Esophagus squamous epithelium (tissue), 5 donors: Measurements from ENCODE around the gene GRAMD2A. TPM values are rescaled to one million over a fixed set of nuclear protein-coding genes. Genes with fewer than 3 reads are reported as not detected.

Experiments used
- DNase-seq: peaks from one replicate; lab custom pipeline; 2025; lab: John Stamatoyannopoulos, UW
- H3K27ac ChIP-seq, 4 donors: fragments of 200-600 bp; sonication (generic); one replicate each; pipeline ENCODE4 v1.5.1; 2016 to 2019; ENCODE audit warnings: mild to moderate bottlenecking in 1 of 4
- H3K27me3 ChIP-seq, 4 donors: fragments of 200-600 bp; sonication (generic); 1 replicate in 3 of 4; 2 replicates in 1 of 4; pipeline versions ENCODE4 v1.5.1 to v1.6.0; 2017 to 2021; ENCODE audit warnings: antibody characterized with exemption in 1 of 4
- H3K36me3 ChIP-seq, 3 donors: fragments of 200-600 bp; sonication (generic); one replicate each; pipeline ENCODE4 v1.5.1; 2016 to 2019
- H3K4me1 ChIP-seq, 3 donors: fragments of 200-600 bp; sonication (generic); one replicate each; pipeline ENCODE4 v1.5.1; 2017 to 2019
- H3K4me3 ChIP-seq, 4 donors: fragments of 200-600 bp; sonication (generic); 1 replicate in 3 of 4; 2 replicates in 1 of 4; pipeline ENCODE4 v1.5.1; 2016 to 2019; ENCODE audit warnings: mild to moderate bottlenecking in 2 of 4, moderate library complexity in 1 of 4
- H3K9me3 ChIP-seq, 3 donors: fragments of 200-600 bp; sonication (generic); one replicate each; pipeline ENCODE4 v1.5.1; 2016 to 2019
- POLR2A ChIP-seq, 4 donors: fragments of 450-650 bp; IDR thresholded peaks; one replicate each; pipeline ENCODE4 v1.6.1; 2017; ENCODE audit warnings: antibody characterized with exemption in 4 of 4, mild to moderate bottlenecking in 4 of 4, moderate library complexity in 3 of 4
- WGBS, 2 donors: methylation state at CpG; one replicate each; pipeline ENCODE4 v1.1.5; 2018; 5-methylcytosine and 5-hydroxymethylcytosine counted together
- intact Hi-C: fragments of 100-400 bp; cut with DNase I; formaldehyde crosslinking; loops from one replicate; pipeline ENCODE4 v1.15.0; 2022
- total RNA-seq, 4 donors: library from RNA; depleted of rRNA; stranded (reverse); fragments of >200 nt; gene quantifications; one replicate each; pipeline ENCODE4 v1.1.0, GENCODE V29; 2016
- TF ChIP-seq, protein P1 (sequence below), 6 experiments: fragments of 450-650 bp in 4 of 6; fragments of 200-600 bp in 2 of 6; sonication (generic) in 2 of 6; IDR thresholded peaks; one replicate each; pipeline ENCODE4 v1.5.1; 2016 to 2019; ENCODE audit warnings: antibody characterized with exemption in 6 of 6, mild to moderate bottlenecking in 4 of 6, moderate library complexity in 4 of 6
- donor health status: DM: yes; HTN: yes; CAD: no.

The GRAMD2A gene
- total RNA-seq, 4 donors from 2014 or later: 1.2 to 8.0 (median 3.7) TPM

DNA sequence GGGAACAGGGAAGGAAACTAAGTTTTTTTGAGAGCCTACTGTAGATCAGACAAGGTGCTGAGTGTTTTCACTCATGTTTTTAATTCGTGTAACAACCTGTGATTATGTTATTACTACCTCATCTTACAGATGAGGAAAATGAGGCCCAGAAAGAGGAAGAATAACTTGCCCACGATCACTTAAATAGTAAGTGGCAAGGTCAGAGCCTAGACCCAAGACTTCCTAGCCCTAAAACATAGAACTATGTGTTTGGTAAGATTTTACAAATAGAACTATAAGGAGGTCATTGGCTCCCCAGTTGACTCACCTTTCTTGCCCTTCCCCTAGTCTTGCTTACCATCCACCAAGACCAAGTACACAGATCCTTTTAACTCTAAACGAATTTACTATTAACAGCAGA is 65.7 kb downstream of the GRAMD2A start:
- TF ChIP-seq POLR2A (IDR thresholded peaks at IDR 0.05): no peak
- TF ChIP-seq, protein P1, sequence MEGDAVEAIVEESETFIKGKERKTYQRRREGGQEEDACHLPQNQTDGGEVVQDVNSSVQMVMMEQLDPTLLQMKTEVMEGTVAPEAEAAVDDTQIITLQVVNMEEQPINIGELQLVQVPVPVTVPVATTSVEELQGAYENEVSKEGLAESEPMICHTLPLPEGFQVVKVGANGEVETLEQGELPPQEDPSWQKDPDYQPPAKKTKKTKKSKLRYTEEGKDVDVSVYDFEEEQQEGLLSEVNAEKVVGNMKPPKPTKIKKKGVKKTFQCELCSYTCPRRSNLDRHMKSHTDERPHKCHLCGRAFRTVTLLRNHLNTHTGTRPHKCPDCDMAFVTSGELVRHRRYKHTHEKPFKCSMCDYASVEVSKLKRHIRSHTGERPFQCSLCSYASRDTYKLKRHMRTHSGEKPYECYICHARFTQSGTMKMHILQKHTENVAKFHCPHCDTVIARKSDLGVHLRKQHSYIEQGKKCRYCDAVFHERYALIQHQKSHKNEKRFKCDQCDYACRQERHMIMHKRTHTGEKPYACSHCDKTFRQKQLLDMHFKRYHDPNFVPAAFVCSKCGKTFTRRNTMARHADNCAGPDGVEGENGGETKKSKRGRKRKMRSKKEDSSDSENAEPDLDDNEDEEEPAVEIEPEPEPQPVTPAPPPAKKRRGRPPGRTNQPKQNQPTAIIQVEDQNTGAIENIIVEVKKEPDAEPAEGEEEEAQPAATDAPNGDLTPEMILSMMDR (IDR thresholded peaks at IDR 0.05): no peak
- no peak for DNase-seq
- H3K36me3 ChIP-seq: no peaks in the 10 kb centered on the region
- no peaks in the 10 kb centered on the region for H3K9me3 ChIP-seq
- no peak overlapping the region for H3K4me3 ChIP-seq
- no peaks in the 10 kb centered on the region for H3K27me3 ChIP-seq
- 65 to 78% methylated on average over 3 of the region's 3 CpGs for WGBS, 2 donors
- H3K27ac ChIP-seq: no peak overlapping the region
- intact Hi-C loops: no loop called here
- H3K4me1 ChIP-seq: peaks cover 0 to 10% (median 0%) of the 10 kb centered on the region in 3 donors

DNA sequence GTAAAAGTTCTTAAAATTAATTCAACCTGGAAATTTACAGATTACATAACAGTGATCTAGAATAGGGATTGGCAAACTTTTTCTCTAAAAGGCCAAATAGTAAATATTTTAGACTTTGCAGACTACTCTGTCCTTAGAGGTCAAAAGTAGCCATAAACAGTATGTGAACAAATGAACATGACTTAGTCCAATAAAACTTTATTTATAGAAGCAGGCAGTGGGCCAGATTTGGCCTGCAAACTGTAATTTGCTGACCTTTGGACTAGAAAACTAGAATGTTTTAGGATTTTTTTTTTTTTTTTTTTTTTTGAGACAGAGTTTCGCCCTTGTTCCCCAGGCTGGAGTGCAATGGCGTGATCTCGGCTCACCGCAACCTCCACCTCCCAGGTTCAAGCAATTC is 67.3 kb downstream of the GRAMD2A start:
- no peak for DNase-seq
- 92 to 97% methylated on average over 4 of the region's 4 CpGs for WGBS, 2 donors
- TF ChIP-seq, protein P1 (IDR thresholded peaks at IDR 0.05): no peak
- no peak for TF ChIP-seq POLR2A (IDR thresholded peaks at IDR 0.05)
- Histone ChIP-seq H3K4me1 (no peaks in the 10 kb centered on the region), H3K27ac (no peak overlapping the region), H3K4me3 (no peak overlapping the region), H3K36me3 (no peaks in the 10 kb centered on the region), H3K9me3 (no peaks in the 10 kb centered on the region), H3K27me3 (no peaks in the 10 kb centered on the region)
- intact Hi-C loops: no loop called here

DNA sequence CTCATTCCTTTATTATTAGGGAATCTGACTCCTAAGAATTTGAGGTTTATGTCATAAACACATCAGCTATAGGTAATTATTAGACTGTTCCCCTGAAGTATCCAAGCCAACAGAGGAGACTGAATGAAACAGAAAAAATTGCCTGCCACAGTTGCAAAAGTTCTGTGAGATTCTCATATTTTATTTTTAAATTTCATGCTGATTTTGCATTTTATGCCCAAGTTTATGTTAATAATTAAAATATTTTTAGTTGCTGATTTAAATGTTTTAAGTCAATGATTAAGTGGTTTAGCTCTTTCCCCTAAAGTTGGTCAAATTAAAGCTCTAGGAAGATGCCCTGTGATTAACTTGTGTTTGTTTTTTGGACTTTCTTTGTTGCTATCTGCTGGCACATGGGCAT is 69.2 kb downstream of the GRAMD2A start:
- TF ChIP-seq POLR2A (IDR thresholded peaks at IDR 0.05): no peak
- TF ChIP-seq, protein P1 (IDR thresholded peaks at IDR 0.05): no peak
- Histone ChIP-seq H3K4me3 (no peak overlapping the region), H3K36me3 (no peaks in the 10 kb centered on the region), H3K27me3 (no peaks in the 10 kb centered on the region), H3K4me1 (no peaks in the 10 kb centered on the region), H3K27ac (no peak overlapping the region), H3K9me3 (no peaks in the 10 kb centered on the region)
- no peak for DNase-seq
- intact Hi-C loops: no loop called here

DNA sequence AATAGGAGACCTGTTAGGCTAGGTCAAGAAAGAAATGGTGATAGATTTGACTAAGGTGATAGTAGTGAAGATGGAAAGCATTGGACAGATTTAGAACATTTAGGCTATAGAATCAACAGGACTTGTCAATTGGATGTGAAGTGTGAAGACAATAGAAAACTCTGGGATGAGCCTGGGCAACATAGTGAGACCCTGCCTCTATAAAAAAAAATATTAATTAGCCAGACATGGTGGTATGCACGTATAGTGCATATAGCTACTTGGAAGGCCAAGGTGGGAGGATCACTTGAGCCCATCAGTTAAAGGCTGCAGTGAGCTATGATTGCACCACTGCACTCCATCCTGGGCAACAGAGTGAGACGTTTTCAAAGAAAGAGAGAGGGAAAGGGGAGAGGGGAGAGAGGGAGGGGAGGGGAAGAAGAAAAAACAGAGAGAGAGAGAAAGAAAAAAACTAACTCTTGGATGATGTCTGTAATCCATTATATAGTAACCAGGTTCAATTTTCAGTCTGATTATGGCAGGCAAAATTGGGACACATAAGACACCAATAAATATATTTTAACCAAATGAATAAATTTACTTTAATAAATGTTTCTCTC is 69.8 kb downstream of the GRAMD2A start:
- WGBS, 2 donors: 61 to 71% methylated on average over 2 of the region's 2 CpGs
- intact Hi-C loops: no loop called here
- H3K4me1 ChIP-seq: no peaks in the 10 kb centered on the region
- DNase-seq: no peak
- H3K27ac ChIP-seq: no peak overlapping the region
- no peaks in the 10 kb centered on the region for H3K9me3 ChIP-seq
- no peaks in the 10 kb centered on the region for H3K27me3 ChIP-seq
- no peak overlapping the region for H3K4me3 ChIP-seq
- no peaks in the 10 kb centered on the region for H3K36me3 ChIP-seq
- TF ChIP-seq, protein P1 (IDR thresholded peaks at IDR 0.05): no peak
- no peak for TF ChIP-seq POLR2A (IDR thresholded peaks at IDR 0.05)

DNA sequence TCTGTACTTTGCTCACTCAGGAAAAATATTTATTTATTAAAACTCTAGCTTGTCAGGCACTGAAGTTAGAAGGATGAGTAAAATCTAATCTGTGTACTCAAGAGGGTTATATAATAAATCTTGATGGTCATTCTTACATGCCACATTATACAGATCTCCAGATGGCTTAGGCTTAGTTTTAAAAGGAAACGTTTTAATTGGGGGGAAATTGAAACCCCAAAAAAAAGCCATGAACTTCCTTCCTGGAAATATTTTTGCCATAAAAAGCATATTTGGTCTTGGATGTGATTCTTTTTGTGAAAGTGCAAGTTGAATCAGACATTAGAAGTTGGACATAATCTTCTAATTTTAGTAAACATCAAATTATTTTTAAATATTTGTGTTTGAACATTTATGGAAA is 73.4 kb downstream of the GRAMD2A start:
- no peak overlapping the region for H3K27ac ChIP-seq
- no peaks in the 10 kb centered on the region for H3K36me3 ChIP-seq
- peaks cover under 1 to 1% (median under 1%) of the 10 kb centered on the region in 3 donors for H3K4me1 ChIP-seq
- intact Hi-C loops: no loop called here
- 12 to 47% methylated on average over 1 of the region's 1 CpG for WGBS, 2 donors
- no peak overlapping the region for H3K4me3 ChIP-seq
- TF ChIP-seq, protein P1 (IDR thresholded peaks at IDR 0.05): no peak
- no peak for TF ChIP-seq POLR2A (IDR thresholded peaks at IDR 0.05)
- no peak for DNase-seq
- H3K9me3 ChIP-seq: no peaks in the 10 kb centered on the region
- H3K27me3 ChIP-seq: no peaks in the 10 kb centered on the region
